Measurements from ENCODE around the gene DUOXA2. TPM values are rescaled to one million over a fixed set of nuclear protein-coding genes. Genes with fewer than 3 reads are reported as not detected.
"Not testable (repeated sequence)": the region's sequence is repeated elsewhere in the genome, so short reads cannot be mapped to it uniquely, and the experiment has no call there.

DUOXA2 gene
- not detected for polyA plus RNA-seq (2013, experiment 1 of 2)
- not detected for polyA plus RNA-seq (2013, experiment 2 of 2)

DNA sequence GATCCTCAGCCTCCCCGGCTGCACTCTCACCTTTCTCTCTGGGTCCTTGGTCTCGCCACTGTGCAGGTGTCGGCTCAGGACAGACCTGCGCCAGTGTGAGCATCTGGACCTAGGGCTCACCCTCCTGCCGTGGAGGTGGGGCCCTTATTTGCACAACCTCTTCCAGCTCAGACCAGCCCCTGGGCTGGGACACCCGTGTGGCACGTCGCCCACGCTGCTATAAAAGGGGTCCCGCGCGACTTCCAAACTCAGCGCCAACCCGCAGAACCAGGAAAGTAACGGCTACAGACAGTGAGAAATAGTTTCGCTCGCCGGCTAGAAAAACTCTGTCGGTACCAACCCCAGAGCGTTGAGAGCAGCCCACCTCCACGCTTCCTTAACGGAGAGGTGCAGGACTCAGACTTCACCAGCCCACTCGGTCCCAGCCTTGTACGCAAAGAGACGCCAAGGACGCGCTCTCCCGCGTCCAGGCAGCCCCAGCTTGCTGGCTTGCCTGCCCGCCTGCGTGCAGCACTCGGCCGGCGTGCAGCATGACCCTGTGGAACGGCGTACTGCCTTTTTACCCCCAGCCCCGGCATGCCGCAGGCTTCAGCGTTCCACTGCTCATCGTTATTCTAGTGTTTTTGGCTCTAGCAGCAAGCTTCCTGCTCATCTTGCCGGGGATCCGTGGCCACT, at the start of gene DUOXA2, which contains the start of gene DUOX2:
DUOXA2 (plus strand) TSS at position 251 of the 675 bp plus-strand sequence; CDS start at position 531, 280 bp downstream.
DUOX2 (minus strand) TSS at position 97 of the 675 bp plus-strand sequence. CDS start 761 bp downstream, outside the sequence.
- Histone ChIP-seq H4K5ac (ENCODE audit: low read length) (no peak within 1 kb of the TSS), H3K4me2 (ENCODE audit: low read length) (no peak within 1 kb of the TSS), H4K8ac (ENCODE audit: low read depth, low read length) (no peak within 1 kb of the TSS), H3K27me3 (ENCODE audit: insufficient read depth, low read length, poor library complexity) (peaks cover 75% of the 10 kb centered on the region), H2BK120ac (ENCODE audit: low read depth, low read length) (no peak within 1 kb of the TSS), H3K56ac (ENCODE audit: low read length) (no peak within 1 kb of the TSS), H3K18ac (ENCODE audit: low read length) (no peak within 1 kb of the TSS), H3K79me1 (ENCODE audit: low read length) (no peaks in the 10 kb centered on the region), H3K79me2 (ENCODE audit: control insufficient read depth, insufficient read depth, low read length) (no peaks in the 10 kb centered on the region), H2BK15ac (replicated peaks; ENCODE audit: low read depth) (no peak within 1 kb of the TSS), H3K27ac (ENCODE audit: low read depth, low read length) (no peak within 1 kb of the TSS), H3K4me1 (ENCODE audit: control insufficient read depth, low read depth, low read length) (no peaks in the 10 kb centered on the region), H2BK5ac (ENCODE audit: low read length) (no peak within 1 kb of the TSS), H3K4me3 (ENCODE audit: low read length) (no peak within 1 kb of the TSS), H2AK5ac (ENCODE audit: low read length) (no peak within 1 kb of the TSS), H3K23ac (ENCODE audit: low read length) (no peak within 1 kb of the TSS), H3K9ac (ENCODE audit: low read length) (no peak within 1 kb of the TSS), H3K4ac (ENCODE audit: low read depth, low read length) (no peak within 1 kb of the TSS), H3K36me3 (ENCODE audit: control insufficient read depth, insufficient read depth, low read length) (no peaks in the 10 kb centered on the region)
- DNase-seq: no peak
- no CpG with 5 or more reads among the region's 42 CpGs for WGBS (ENCODE audit: extremely low coverage, insufficient coverage, low lambda C conversion rate)

DNA sequence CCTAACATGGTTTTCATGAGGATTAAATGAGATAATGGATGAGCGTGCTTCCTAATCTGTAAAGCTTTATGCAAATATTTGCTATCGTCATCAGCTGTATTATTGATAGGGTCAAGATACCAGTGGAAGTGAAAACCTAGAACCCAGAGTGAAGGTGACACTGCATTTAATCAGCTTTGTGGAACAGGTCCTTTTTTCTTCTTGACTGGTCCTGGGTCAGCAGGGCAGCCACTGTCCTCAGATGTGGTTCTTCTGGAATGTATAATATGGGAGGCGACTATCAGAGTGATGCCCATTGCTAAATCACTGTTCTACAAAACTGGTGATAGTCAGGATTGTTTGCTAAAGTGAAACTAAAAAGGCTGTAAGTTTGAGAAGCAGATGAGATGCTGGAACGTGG, 49.7 kb upstream of the DUOXA2 start:
- Histone ChIP-seq H3K18ac (ENCODE audit: low read length) (no peak overlapping the region), H2BK5ac (ENCODE audit: low read length) (no peak overlapping the region), H3K27ac (ENCODE audit: low read depth, low read length) (no peak overlapping the region), H3K4me3 (ENCODE audit: low read length) (no peak overlapping the region), H3K4me2 (ENCODE audit: low read length) (no peak overlapping the region), H3K36me3 (ENCODE audit: control insufficient read depth, insufficient read depth, low read length) (no peaks in the 10 kb centered on the region), H2BK120ac (ENCODE audit: low read depth, low read length) (no peak overlapping the region), H4K5ac (ENCODE audit: low read length) (no peak overlapping the region), H2AK5ac (ENCODE audit: low read length) (no peak overlapping the region), H3K27me3 (ENCODE audit: insufficient read depth, low read length, poor library complexity) (no peaks in the 10 kb centered on the region), H4K8ac (ENCODE audit: low read depth, low read length) (no peak overlapping the region), H2BK15ac (replicated peaks; ENCODE audit: low read depth) (no peak overlapping the region), H3K56ac (ENCODE audit: low read length) (no peak overlapping the region), H3K23ac (ENCODE audit: low read length) (no peak overlapping the region), H3K4ac (ENCODE audit: low read depth, low read length) (no peak overlapping the region), H3K9ac (ENCODE audit: low read length) (no peak overlapping the region), H3K79me1 (ENCODE audit: low read length) (no peaks in the 10 kb centered on the region), H3K4me1 (ENCODE audit: control insufficient read depth, low read depth, low read length) (no peaks in the 10 kb centered on the region), H3K79me2 (ENCODE audit: control insufficient read depth, insufficient read depth, low read length) (no peaks in the 10 kb centered on the region)
- WGBS (ENCODE audit: extremely low coverage, insufficient coverage, low lambda C conversion rate): no CpG with 5 or more reads among the region's 4 CpGs
- no peak for DNase-seq

DNA sequence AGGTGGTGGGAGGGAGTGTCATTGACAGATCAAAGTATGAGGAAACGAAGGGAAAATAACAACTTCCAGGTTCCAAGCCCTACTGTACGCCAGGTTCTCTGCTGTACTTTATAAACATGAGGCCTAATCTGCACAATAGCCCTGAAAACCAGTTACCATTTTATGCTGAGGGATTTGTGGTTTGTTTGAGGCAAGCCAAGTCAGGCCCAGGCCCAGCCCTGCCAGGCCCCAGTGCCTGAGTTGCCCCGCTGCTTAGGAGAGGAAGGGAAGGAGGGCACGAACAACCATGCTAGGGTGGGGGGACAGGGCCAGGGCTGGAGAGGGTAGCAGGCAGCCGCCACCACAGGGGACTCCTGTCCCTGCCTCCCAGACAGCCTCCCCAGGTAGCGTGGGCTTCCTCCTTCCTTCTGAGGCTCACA, 44.2 kb upstream of the DUOXA2 start:
- H3K36me3 ChIP-seq (ENCODE audit: control insufficient read depth, insufficient read depth, low read length); H3K23ac ChIP-seq (ENCODE audit: low read length); H3K56ac ChIP-seq (ENCODE audit: low read length); H2AK5ac ChIP-seq (ENCODE audit: low read length); H2BK120ac ChIP-seq (ENCODE audit: low read depth, low read length); H4K5ac ChIP-seq (ENCODE audit: low read length); DNase-seq; H3K27me3 ChIP-seq (ENCODE audit: insufficient read depth, low read length, poor library complexity); H3K4me3 ChIP-seq (ENCODE audit: low read length); H3K9ac ChIP-seq (ENCODE audit: low read length); H3K4ac ChIP-seq (ENCODE audit: low read depth, low read length); H4K8ac ChIP-seq (ENCODE audit: low read depth, low read length); H2BK5ac ChIP-seq (ENCODE audit: low read length); H3K79me2 ChIP-seq (ENCODE audit: control insufficient read depth, insufficient read depth, low read length); H3K4me2 ChIP-seq (ENCODE audit: low read length); H3K27ac ChIP-seq (ENCODE audit: low read depth, low read length); H3K79me1 ChIP-seq (ENCODE audit: low read length); H3K4me1 ChIP-seq (ENCODE audit: control insufficient read depth, low read depth, low read length); H2BK15ac ChIP-seq (replicated peaks; ENCODE audit: low read depth); H3K18ac ChIP-seq (ENCODE audit: low read length): not testable (repeated sequence)
- WGBS (ENCODE audit: extremely low coverage, insufficient coverage, low lambda C conversion rate): no CpG with 5 or more reads among the region's 6 CpGs

DNA sequence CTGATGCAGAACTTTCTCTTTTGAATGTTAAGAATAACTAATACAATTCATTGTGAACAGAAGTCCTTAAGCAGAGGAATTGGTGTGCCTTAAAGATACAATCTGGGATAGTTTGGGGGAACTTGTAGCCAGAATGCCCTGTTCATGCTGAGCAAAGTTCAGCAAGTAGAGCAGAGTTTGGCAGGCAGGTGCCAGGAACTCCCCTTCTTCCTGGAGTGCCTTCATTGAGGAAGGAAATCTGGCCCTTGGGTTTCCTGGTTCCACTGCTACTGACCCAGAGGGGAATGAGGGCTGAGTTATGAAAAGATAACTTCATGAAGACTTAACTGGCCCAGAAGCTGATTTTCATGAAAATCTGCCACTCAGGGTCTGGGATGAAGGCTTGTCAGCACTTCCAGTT, 40.5 kb upstream of the DUOXA2 start:
- H3K27me3 ChIP-seq (ENCODE audit: insufficient read depth, low read length, poor library complexity); H3K23ac ChIP-seq (ENCODE audit: low read length); H3K9ac ChIP-seq (ENCODE audit: low read length); H4K8ac ChIP-seq (ENCODE audit: low read depth, low read length); H3K36me3 ChIP-seq (ENCODE audit: control insufficient read depth, insufficient read depth, low read length); H4K5ac ChIP-seq (ENCODE audit: low read length); DNase-seq; H3K79me2 ChIP-seq (ENCODE audit: control insufficient read depth, insufficient read depth, low read length); H2BK15ac ChIP-seq (replicated peaks; ENCODE audit: low read depth); H3K56ac ChIP-seq (ENCODE audit: low read length); H2BK5ac ChIP-seq (ENCODE audit: low read length); H2AK5ac ChIP-seq (ENCODE audit: low read length); H3K27ac ChIP-seq (ENCODE audit: low read depth, low read length); H3K4me2 ChIP-seq (ENCODE audit: low read length); H3K4me1 ChIP-seq (ENCODE audit: control insufficient read depth, low read depth, low read length); H3K4ac ChIP-seq (ENCODE audit: low read depth, low read length); H2BK120ac ChIP-seq (ENCODE audit: low read depth, low read length); H3K18ac ChIP-seq (ENCODE audit: low read length); H3K4me3 ChIP-seq (ENCODE audit: low read length); H3K79me1 ChIP-seq (ENCODE audit: low read length): not testable (repeated sequence)

DNA sequence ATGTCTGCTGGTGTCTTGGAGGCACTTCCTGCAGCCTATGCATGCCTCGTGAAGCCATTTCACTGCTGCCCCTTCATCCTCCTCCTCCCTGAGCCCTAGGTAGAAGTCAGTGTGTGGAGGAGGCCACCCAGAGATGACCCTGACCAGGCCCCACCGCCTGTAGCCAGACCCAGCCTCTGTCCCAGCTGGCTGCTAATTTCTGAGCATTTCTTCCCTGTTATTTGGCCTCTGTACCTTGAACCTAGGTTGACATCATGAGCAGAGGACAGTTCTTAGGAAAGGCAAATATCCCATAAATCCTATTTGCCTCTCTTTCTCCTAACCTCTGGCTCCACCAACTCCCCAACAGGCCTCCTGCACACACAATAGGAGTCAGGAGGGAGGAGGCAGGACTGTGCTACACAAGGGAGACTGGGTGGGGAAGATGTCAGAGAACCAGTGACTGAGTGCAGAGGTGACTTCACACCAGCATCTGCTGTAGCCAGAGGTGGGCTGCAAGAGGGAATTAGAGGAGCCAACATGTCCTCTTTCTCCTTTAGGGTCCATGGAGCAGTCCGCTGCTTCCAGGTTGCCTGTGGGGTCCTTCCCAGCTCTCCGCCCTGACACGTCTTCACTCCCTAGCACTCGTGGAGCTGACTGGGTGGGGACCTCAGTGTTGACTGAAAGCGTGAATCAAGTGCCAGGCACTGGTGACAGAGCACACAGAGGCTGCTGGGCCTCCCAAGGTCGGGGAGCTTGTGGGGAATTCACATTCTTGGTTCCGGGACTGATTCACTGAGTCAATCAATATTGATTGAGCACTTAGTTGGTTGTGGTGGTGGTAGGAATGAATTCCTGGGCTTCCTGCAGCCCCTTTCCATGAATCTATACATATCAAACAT, 38.4 kb upstream of the DUOXA2 start:
- not testable (repeated sequence) for H3K18ac ChIP-seq (ENCODE audit: low read length); H3K79me1 ChIP-seq (ENCODE audit: low read length); H3K4ac ChIP-seq (ENCODE audit: low read depth, low read length); H3K79me2 ChIP-seq (ENCODE audit: control insufficient read depth, insufficient read depth, low read length); H3K9ac ChIP-seq (ENCODE audit: low read length); H3K36me3 ChIP-seq (ENCODE audit: control insufficient read depth, insufficient read depth, low read length); H4K5ac ChIP-seq (ENCODE audit: low read length); H4K8ac ChIP-seq (ENCODE audit: low read depth, low read length); H3K4me2 ChIP-seq (ENCODE audit: low read length); H3K23ac ChIP-seq (ENCODE audit: low read length); H2BK15ac ChIP-seq (replicated peaks; ENCODE audit: low read depth); H2BK120ac ChIP-seq (ENCODE audit: low read depth, low read length); H3K27ac ChIP-seq (ENCODE audit: low read depth, low read length); H3K4me1 ChIP-seq (ENCODE audit: control insufficient read depth, low read depth, low read length); H3K4me3 ChIP-seq (ENCODE audit: low read length); H2BK5ac ChIP-seq (ENCODE audit: low read length); DNase-seq; H3K56ac ChIP-seq (ENCODE audit: low read length); H3K27me3 ChIP-seq (ENCODE audit: insufficient read depth, low read length, poor library complexity); H2AK5ac ChIP-seq (ENCODE audit: low read length)
- no CpG with 5 or more reads among the region's 9 CpGs for WGBS (ENCODE audit: extremely low coverage, insufficient coverage, low lambda C conversion rate)
